Mesendoderm (in vitro differentiated cells): Measurements from ENCODE around the gene GDAP1L1.

Experiments used
- DNase-seq: peaks from one replicate; pipeline ENCODE4 v3.0.0; 2013
- H2AK5ac ChIP-seq: 2 replicates; pipeline ENCODE4 v1.6.1; 2013; ENCODE audit warnings: low read length, inconsistent platforms
- H2BK120ac ChIP-seq: 2 replicates; pipeline ENCODE4 v1.6.1; 2013; ENCODE audit warnings: low read depth, mild to moderate bottlenecking, low read length, moderate library complexity, mixed read lengths
- H2BK15ac ChIP-seq: replicated peaks from 2 replicates; pipeline ENCODE4 v1.6.1; 2013; ENCODE audit warnings: low read depth, mild to moderate bottlenecking, moderate library complexity
- H2BK5ac ChIP-seq: 2 replicates; pipeline ENCODE4 v1.6.1; 2013; ENCODE audit warnings: low read length, inconsistent platforms
- H3K18ac ChIP-seq: 2 replicates; pipeline ENCODE4 v1.6.1; 2013; ENCODE audit warnings: mild to moderate bottlenecking, low read length, mixed read lengths
- H3K23ac ChIP-seq: one replicate; pipeline ENCODE4 v1.6.1; 2013; ENCODE audit warnings: low read length
- H3K27ac ChIP-seq: 2 replicates; pipeline ENCODE4 v1.5.1; 2013; ENCODE audit warnings: low read depth, mild to moderate bottlenecking, inconsistent platforms, low read length, moderate library complexity
- H3K27me3 ChIP-seq: 2 replicates; pipeline ENCODE4 v1.6.1; 2013; ENCODE audit warnings: low read length, control low read depth, mild to moderate bottlenecking, inconsistent platforms; ENCODE audit not compliant: insufficient read depth, poor library complexity
- H3K36me3 ChIP-seq: 2 replicates; pipeline ENCODE4 v1.6.1; 2013; ENCODE audit warnings: low read length, inconsistent platforms; ENCODE audit not compliant: control insufficient read depth, insufficient read depth
- H3K4ac ChIP-seq: one replicate; pipeline ENCODE4 v1.6.1; 2013; ENCODE audit warnings: low read depth, mild to moderate bottlenecking, low read length, moderate library complexity
- H3K4me1 ChIP-seq: 2 replicates; pipeline ENCODE4 v1.6.1; 2013; ENCODE audit warnings: low read depth, low read length, inconsistent platforms; ENCODE audit not compliant: control insufficient read depth
- H3K4me2 ChIP-seq: 2 replicates; pipeline ENCODE4 v1.6.1; 2013; ENCODE audit warnings: low read length
- H3K4me3 ChIP-seq: 2 replicates; pipeline ENCODE4 v1.5.1; 2013; ENCODE audit warnings: mild to moderate bottlenecking, low read length
- H3K56ac ChIP-seq: one replicate; pipeline ENCODE4 v1.6.1; 2013; ENCODE audit warnings: low read length
- H3K79me1 ChIP-seq: 2 replicates; pipeline ENCODE4 v1.6.1; 2013; ENCODE audit warnings: low read length, inconsistent platforms
- H3K79me2 ChIP-seq: 2 replicates; pipeline ENCODE4 v1.6.1; 2013; ENCODE audit warnings: mild to moderate bottlenecking, low read length; ENCODE audit not compliant: control insufficient read depth, insufficient read depth
- H3K9ac ChIP-seq: 2 replicates; pipeline ENCODE4 v1.6.1; 2013; ENCODE audit warnings: low read length, inconsistent platforms
- H4K5ac ChIP-seq: one replicate; pipeline ENCODE4 v1.6.1; 2013; ENCODE audit warnings: low read length
- H4K8ac ChIP-seq: one replicate; pipeline ENCODE4 v1.6.1; 2013; ENCODE audit warnings: low read depth, mild to moderate bottlenecking, control low read depth, low read length, moderate library complexity
- WGBS: extraction: QIAGEN DNeasy Blood & Tissue Kit; methylation state at CpG from one replicate; pipeline ENCODE4 v1.1.7; 2013; ENCODE audit warnings: low lambda C conversion rate, missing lambda C conversion rate; ENCODE audit not compliant: insufficient coverage; ENCODE audit errors: extremely low coverage; 5-methylcytosine and 5-hydroxymethylcytosine counted together

GDAP1L1 gene

DNA sequence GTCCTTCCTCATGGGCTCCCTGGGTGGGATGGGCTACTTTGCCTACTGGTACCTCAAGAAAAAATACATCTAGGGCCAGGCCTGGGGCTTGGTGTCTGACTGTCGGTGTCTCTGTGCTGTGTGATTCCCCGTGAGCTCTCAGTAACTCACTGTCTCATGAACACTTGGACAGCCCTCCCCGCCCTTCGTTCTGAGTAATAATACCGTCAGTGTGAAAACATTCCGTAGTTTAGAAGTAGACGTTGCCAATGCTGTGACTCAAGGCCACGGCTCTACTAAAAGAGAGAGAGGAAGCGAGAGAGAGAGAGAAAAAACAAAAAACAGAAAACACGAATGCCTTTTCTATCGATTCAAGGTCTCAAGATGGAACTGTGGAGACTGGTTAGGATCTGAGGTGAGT is 32.1 kb downstream of the GDAP1L1 start:
- no peak overlapping the region for H4K8ac ChIP-seq
- no CpG with 5 or more reads among the region's 11 CpGs for WGBS
- no peak overlapping the region for H2BK15ac ChIP-seq
- H3K27ac ChIP-seq, result no peak overlapping the region
- H3K79me2 ChIP-seq, result no peaks in the 10 kb centered on the region
- H3K9ac ChIP-seq, result no peak overlapping the region
- H3K4ac ChIP-seq, result no peak overlapping the region
- H2AK5ac ChIP-seq, result no peak overlapping the region
- no peak overlapping the region for H3K56ac ChIP-seq
- H3K4me1 ChIP-seq, result no peaks in the 10 kb centered on the region
- DNase-seq, result no peak
- no peak overlapping the region for H3K4me3 ChIP-seq
- no peaks in the 10 kb centered on the region for H3K36me3 ChIP-seq
- no peak overlapping the region for H2BK120ac ChIP-seq
- no peak overlapping the region for H2BK5ac ChIP-seq
- no peak overlapping the region for H3K18ac ChIP-seq
- H3K27me3 ChIP-seq, result no peaks in the 10 kb centered on the region
- no peak overlapping the region for H4K5ac ChIP-seq
- H3K23ac ChIP-seq, result no peak overlapping the region
- H3K4me2 ChIP-seq, result no peak overlapping the region
- no peaks in the 10 kb centered on the region for H3K79me1 ChIP-seq

DNA sequence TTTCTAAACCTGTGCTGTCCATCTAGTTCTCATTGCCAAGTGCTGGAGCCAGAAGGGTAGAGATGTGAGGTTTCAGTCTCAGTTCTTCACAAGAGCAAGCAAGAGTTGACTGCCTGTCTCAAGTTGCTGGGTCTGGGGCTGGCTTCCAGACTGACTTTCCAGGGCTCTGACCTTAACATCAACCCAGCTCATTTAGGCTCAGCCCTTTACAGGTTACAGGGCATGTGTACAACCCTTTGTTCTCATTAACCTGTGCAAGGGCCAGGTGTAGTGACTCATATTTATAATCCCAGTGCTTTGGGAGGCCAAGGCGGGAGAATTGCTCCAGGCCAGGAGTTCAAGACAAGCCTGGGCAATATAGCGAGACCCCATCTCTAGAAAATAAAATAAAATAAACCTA is 33.3 kb downstream of the GDAP1L1 start:
- Histone ChIP-seq H2BK5ac (no peak overlapping the region), H2AK5ac (no peak overlapping the region), H3K9ac (no peak overlapping the region), H3K79me1 (no peaks in the 10 kb centered on the region), H4K8ac (no peak overlapping the region), H3K36me3 (no peaks in the 10 kb centered on the region), H4K5ac (no peak overlapping the region), H2BK15ac (no peak overlapping the region), H3K27me3 (no peaks in the 10 kb centered on the region), H3K23ac (no peak overlapping the region), H3K18ac (no peak overlapping the region), H3K56ac (no peak overlapping the region), H3K79me2 (no peaks in the 10 kb centered on the region), H3K4ac (no peak overlapping the region), H3K4me1 (no peaks in the 10 kb centered on the region), H3K27ac (no peak overlapping the region), H3K4me3 (no peak overlapping the region), H3K4me2 (no peak overlapping the region), H2BK120ac (no peak overlapping the region)
- no CpG with 5 or more reads among the region's 2 CpGs for WGBS
- DNase-seq, result no peak

DNA sequence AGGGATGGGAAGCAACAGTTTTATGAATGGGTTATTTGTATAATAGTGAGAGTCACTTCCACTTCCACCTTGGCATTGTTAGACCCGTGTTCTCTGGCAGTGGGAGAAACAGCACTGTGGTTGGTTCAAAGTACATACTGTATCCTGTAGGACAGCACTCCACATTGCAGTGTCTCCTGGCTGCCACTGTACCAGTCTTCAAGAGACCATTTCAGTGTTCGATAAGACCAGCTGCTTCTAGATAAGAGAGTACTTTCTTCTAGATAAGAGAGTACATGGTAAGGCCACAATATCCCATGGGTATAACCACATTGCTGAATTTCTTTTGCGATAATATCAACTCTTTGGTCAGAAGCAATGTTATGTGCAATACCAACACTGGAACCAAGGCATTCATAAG is 35.1 kb downstream of the GDAP1L1 start:
- no peak overlapping the region for H3K4me3 ChIP-seq
- H3K56ac ChIP-seq, result no peak overlapping the region
- no peak overlapping the region for H3K18ac ChIP-seq
- H2BK15ac ChIP-seq, result no peak overlapping the region
- DNase-seq, result no peak
- no peak overlapping the region for H3K9ac ChIP-seq
- H3K27ac ChIP-seq, result no peak overlapping the region
- no peak overlapping the region for H4K8ac ChIP-seq
- no peaks in the 10 kb centered on the region for H3K79me1 ChIP-seq
- no peak overlapping the region for H2AK5ac ChIP-seq
- no peaks in the 10 kb centered on the region for H3K36me3 ChIP-seq
- H3K27me3 ChIP-seq, result no peaks in the 10 kb centered on the region
- no peak overlapping the region for H3K4me2 ChIP-seq
- no peaks in the 10 kb centered on the region for H3K79me2 ChIP-seq
- no peak overlapping the region for H4K5ac ChIP-seq
- no peak overlapping the region for H2BK120ac ChIP-seq
- H3K4ac ChIP-seq, result no peak overlapping the region
- H3K23ac ChIP-seq, result no peak overlapping the region
- no peaks in the 10 kb centered on the region for H3K4me1 ChIP-seq
- no peak overlapping the region for H2BK5ac ChIP-seq
- WGBS, result no CpG with 5 or more reads among the region's 3 CpGs

DNA sequence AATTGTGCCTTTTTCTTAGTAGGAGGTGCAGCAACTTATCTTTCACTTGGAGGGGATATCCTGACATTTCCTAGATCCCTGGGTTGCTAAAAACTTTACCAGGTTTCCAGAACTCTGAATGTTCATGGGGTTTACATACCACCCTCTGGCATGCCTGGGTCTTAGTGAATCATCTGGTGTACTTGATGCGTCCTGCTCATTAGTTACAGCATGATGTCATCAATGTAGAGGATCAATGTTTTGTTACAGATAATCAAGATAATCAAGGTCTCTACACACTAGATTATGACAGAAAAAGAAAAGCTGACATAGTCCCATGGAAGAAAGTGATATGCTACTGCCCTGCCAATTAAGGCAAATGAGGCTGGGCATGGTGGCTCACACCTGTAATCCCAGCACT is 36.9 kb downstream of the GDAP1L1 start:
- no peak for DNase-seq
- no peak overlapping the region for H3K4me3 ChIP-seq
- H3K27ac ChIP-seq, result no peak overlapping the region
- H3K18ac ChIP-seq, result no peak overlapping the region
- no peaks in the 10 kb centered on the region for H3K79me1 ChIP-seq
- H2BK15ac ChIP-seq, result no peak overlapping the region
- H2BK120ac ChIP-seq, result no peak overlapping the region
- H3K4me2 ChIP-seq, result no peak overlapping the region
- no peaks in the 10 kb centered on the region for H3K27me3 ChIP-seq
- H3K4ac ChIP-seq, result no peak overlapping the region
- no peaks in the 10 kb centered on the region for H3K4me1 ChIP-seq
- no peaks in the 10 kb centered on the region for H3K79me2 ChIP-seq
- H3K23ac ChIP-seq, result no peak overlapping the region
- no peak overlapping the region for H2AK5ac ChIP-seq
- no peaks in the 10 kb centered on the region for H3K36me3 ChIP-seq
- no peak overlapping the region for H4K5ac ChIP-seq
- H4K8ac ChIP-seq, result no peak overlapping the region
- H3K56ac ChIP-seq, result no peak overlapping the region
- no peak overlapping the region for H2BK5ac ChIP-seq
- H3K9ac ChIP-seq, result no peak overlapping the region
- WGBS, result no CpG with 5 or more reads among the region's 1 CpG

DNA sequence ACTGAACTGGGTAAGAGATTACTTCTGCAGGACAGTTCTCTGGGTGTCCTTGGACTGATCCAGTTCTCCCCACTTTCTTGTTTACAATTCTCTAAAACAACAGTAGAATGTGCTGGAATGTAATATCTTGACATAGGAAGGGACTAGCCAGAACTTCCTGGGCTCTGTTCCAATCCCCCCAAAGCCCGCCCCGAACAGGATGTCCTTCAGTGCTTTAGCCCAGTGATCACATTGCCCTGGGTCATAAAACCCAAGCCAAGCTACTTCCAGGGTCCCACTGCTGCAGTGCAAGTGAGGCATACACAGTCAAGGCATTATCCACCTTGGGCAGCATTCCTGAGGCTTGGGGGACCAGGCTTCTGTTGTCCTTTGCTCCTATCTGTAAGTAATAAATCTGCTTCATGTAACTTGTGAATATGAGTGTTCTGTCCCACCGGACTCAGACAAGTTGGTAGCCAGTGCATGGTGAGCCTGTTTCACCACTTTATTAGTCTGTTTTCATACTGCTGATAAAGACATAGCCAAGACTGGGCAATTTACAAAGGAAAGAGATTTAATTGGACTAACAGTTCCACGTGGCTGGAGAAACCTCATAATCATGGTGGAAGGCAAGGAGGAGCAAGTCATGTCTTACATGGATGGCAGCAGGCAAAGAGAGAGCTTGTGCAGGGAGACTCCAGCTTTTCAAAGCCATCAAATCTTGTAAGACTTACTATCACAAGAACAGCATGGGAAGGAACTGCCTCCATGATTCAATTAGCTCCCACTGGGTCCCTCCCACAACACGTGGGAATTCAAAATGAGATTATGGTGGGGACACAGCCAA is 40.4 kb downstream of the GDAP1L1 start:
- no peak for DNase-seq
- no peak overlapping the region for H3K9ac ChIP-seq
- H3K23ac ChIP-seq, result no peak overlapping the region
- no peaks in the 10 kb centered on the region for H3K27me3 ChIP-seq
- no peaks in the 10 kb centered on the region for H3K79me1 ChIP-seq
- H3K4ac ChIP-seq, result no peak overlapping the region
- H3K4me1 ChIP-seq, result no peaks in the 10 kb centered on the region
- no peak overlapping the region for H2BK120ac ChIP-seq
- no peak overlapping the region for H3K18ac ChIP-seq
- no peak overlapping the region for H4K8ac ChIP-seq
- no peak overlapping the region for H2BK15ac ChIP-seq
- no peak overlapping the region for H4K5ac ChIP-seq
- no peak overlapping the region for H3K56ac ChIP-seq
- no CpG with 5 or more reads among the region's 5 CpGs for WGBS
- no peak overlapping the region for H2AK5ac ChIP-seq
- no peak overlapping the region for H3K4me2 ChIP-seq
- no peak overlapping the region for H3K4me3 ChIP-seq
- H3K79me2 ChIP-seq, result no peaks in the 10 kb centered on the region
- H3K36me3 ChIP-seq, result no peaks in the 10 kb centered on the region
- no peak overlapping the region for H2BK5ac ChIP-seq
- no peak overlapping the region for H3K27ac ChIP-seq

DNA sequence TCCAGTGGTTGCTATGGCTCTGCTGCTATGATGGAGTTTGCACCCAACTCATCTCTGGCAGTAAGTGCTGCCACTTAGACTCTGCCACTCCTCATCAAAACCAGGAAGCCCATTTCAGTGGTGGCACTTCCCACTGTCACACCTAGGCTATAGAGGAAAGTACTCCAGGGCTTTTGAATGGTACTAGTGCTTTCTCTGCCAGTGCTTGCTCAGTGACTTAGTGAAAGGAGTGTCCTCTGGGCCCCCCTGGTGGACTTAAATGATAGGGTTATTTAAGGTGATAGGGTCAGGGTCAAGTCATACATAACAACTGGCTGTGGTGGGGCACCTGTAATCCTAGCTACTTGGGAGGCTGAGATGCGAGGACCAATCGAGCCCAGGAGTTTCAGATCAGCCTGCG is 41.1 kb downstream of the GDAP1L1 start:
- no peaks in the 10 kb centered on the region for H3K27me3 ChIP-seq
- H2BK15ac ChIP-seq, result no peak overlapping the region
- peak; percentile 25 for DNase-seq
- no peak overlapping the region for H3K9ac ChIP-seq
- no CpG with 5 or more reads among the region's 3 CpGs for WGBS
- no peak overlapping the region for H3K18ac ChIP-seq
- no peak overlapping the region for H3K4me2 ChIP-seq
- H3K4me1 ChIP-seq, result no peaks in the 10 kb centered on the region
- H3K79me1 ChIP-seq, result no peaks in the 10 kb centered on the region
- H3K27ac ChIP-seq, result no peak overlapping the region
- no peak overlapping the region for H4K8ac ChIP-seq
- no peaks in the 10 kb centered on the region for H3K79me2 ChIP-seq
- no peak overlapping the region for H4K5ac ChIP-seq
- H3K36me3 ChIP-seq, result no peaks in the 10 kb centered on the region
- no peak overlapping the region for H3K4me3 ChIP-seq
- no peak overlapping the region for H3K56ac ChIP-seq
- no peak overlapping the region for H2AK5ac ChIP-seq
- H2BK120ac ChIP-seq, result no peak overlapping the region
- H3K4ac ChIP-seq, result no peak overlapping the region
- H2BK5ac ChIP-seq, result no peak overlapping the region
- no peak overlapping the region for H3K23ac ChIP-seq
